Astrocyte of the hippocampus (primary cell): ENCODE measurements around the gene TBXA2R.
"Not testable (repeated sequence)": the region's sequence is repeated elsewhere in the genome, so short reads cannot be mapped to it uniquely, and the experiment has no call there.

Experiments
- DNase-seq: peaks from one replicate; pipeline ENCODE4 v3.0.0; 2011; ENCODE audit warnings: low read depth, low spot score

TBXA2R gene

GRCh38 chr19:3606690-3607289, at the start of gene TBXA2R:
Gene TBXA2R, minus strand, starts transcription at chr19:3606875. Its CDS starts 6,241 bp downstream, at chr19:3600634.
- DNase-seq, result peak; percentile 80

GRCh38 chr19:3656073-3656746, 49.5 kb upstream of the TBXA2R start:
- DNase-seq, result peak; percentile 28

GRCh38 chr19:3655402-3656072, 48.9 kb upstream of the TBXA2R start:
- DNase-seq, result peak; percentile 95

GRCh38 chr19:3653865-3654513, 47.3 kb upstream of the TBXA2R start:
- DNase-seq, result no peak

GRCh38 chr19:3653081-3653795, 46.6 kb upstream of the TBXA2R start:
- DNase-seq, result no peak

GRCh38 chr19:3652422-3652821, 45.7 kb upstream of the TBXA2R start:
- DNase-seq, result no peak

GRCh38 chr19:3651684-3652083, 45.0 kb upstream of the TBXA2R start:
- DNase-seq, result no peak

- DNase-seq, result no peak
These were observed 43.2 kb upstream of the TBXA2R start for GRCh38 chr19:3649888-3650287.

- DNase-seq, result no peak
These were observed 41.6 kb upstream of the TBXA2R start for GRCh38 chr19:3648037-3648905.

GRCh38 chr19:3647102-3647501, 40.4 kb upstream of the TBXA2R start:
- DNase-seq, result not testable (repeated sequence)

GRCh38 chr19:3646336-3647092, 39.8 kb upstream of the TBXA2R start:
- no peak for DNase-seq

- DNase-seq, result no peak
These were observed 39.1 kb upstream of the TBXA2R start for GRCh38 chr19:3645726-3646125.

GRCh38 chr19:3645067-3645396, 38.4 kb upstream of the TBXA2R start:
- no peak for DNase-seq

GRCh38 chr19:3644351-3645066, 37.8 kb upstream of the TBXA2R start:
- peak; percentile 59 for DNase-seq

GRCh38 chr19:3643674-3644313, 37.1 kb upstream of the TBXA2R start:
- DNase-seq, result no peak

GRCh38 chr19:3642987-3643673, 36.5 kb upstream of the TBXA2R start:
- DNase-seq, result no peak

GRCh38 chr19:3642296-3642695, 35.6 kb upstream of the TBXA2R start:
- no peak for DNase-seq

GRCh38 chr19:3641515-3642269, 35.0 kb upstream of the TBXA2R start:
- no peak for DNase-seq
